ENCODE data around the gene MAML3.

MAML3 gene

DNA sequence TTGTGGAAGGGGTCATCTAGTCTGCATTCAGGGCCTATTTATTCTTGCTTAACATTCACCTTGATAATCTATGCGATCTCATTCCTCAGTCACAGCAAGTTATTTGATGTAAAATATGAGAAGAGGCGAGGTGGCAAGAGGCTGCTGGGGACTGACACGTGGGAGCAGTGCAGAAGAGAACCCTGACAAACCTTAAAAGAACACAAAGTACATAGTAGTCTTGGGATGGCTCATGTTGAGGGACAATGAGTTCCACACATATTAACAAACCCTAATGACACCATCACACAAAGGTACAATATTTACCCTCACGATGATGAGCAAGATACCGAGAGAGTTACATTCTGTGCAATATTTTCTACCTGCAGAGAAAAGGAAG is 57.5 kb downstream of the MAML3 start:
- no peak for DNase-seq

DNA sequence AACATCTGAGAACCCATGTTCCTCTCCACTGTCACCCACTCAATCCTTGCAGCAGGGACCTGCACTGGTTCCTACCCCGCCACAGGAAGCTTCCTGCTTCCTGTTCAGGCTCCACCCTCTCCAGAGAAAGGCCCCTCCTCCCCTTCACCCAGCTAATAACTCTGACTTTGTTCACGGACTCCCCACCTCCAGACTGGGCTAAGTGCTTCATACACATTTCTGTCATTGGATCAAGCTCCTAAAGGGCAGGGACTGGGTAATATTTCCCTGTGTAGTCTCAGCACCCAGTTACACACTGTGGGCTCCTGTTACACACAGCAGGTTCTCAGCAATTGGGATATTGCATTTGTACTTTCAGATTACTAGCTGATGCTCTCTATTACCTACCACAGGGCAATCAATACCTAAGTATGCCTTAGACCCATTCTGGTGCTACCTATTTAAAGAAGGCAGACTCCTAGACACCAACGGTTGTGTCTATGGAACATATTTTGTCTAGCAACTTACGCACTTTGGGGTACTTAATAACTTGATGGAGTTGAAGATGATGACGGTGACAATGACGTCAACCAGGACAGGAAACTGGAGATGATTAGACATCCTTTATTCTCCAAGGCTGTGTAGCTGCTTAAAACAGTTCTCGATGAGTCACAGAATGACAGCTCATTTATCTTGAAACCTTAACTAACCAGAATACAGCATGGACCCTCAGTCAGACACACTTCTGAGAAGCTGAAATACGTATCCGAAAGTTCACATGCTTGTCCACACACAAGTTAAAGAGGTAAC is 58.1 kb downstream of the MAML3 start:
- no peak for DNase-seq

DNA sequence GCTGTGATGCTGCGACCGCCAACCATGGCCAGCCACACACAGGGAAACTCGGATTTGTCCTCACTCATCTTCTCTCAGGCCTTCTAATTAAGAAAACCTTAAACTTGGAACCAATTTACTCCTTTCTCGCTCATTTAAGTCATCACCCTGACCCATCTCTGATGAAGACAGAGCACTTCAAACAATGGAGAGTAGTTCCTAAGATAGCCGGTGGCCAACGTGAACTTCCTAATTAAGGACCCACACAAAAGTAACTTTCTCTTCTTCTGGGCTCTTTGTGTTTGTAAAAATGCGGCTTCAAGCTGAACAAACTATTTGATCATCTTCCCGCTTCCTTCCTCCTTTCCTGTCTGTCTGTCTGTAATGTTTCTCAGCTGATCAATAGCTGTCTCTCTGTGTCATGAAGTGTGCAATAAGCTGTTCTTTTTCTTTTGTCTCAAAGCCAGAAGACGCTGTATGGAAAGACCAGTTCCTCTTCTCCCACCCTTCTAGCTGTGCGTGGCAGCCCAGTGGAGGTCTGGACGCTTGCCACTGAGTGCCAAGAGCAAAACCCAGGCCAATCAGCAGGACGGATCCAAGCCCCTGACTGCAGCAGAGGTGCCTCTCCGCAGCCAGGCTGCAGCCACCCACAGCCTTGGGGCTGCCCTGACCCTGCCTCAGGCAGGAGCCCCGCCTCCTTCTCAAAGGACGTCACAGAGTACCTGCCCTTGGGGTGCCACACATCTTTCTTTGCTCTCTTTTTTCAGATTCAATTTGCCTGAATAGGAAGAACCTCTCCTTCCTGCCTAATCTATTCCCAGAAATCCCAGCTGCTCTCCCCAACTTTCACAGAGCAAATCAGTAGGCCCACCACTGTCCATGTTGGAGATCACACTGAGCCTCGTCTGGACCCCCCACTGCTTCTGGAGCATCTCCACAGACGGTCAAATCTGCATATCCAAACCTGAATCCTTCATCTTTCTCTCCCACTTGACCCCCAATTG is 59.3 kb downstream of the MAML3 start:
- DNase-seq = peak; percentile 47

DNA sequence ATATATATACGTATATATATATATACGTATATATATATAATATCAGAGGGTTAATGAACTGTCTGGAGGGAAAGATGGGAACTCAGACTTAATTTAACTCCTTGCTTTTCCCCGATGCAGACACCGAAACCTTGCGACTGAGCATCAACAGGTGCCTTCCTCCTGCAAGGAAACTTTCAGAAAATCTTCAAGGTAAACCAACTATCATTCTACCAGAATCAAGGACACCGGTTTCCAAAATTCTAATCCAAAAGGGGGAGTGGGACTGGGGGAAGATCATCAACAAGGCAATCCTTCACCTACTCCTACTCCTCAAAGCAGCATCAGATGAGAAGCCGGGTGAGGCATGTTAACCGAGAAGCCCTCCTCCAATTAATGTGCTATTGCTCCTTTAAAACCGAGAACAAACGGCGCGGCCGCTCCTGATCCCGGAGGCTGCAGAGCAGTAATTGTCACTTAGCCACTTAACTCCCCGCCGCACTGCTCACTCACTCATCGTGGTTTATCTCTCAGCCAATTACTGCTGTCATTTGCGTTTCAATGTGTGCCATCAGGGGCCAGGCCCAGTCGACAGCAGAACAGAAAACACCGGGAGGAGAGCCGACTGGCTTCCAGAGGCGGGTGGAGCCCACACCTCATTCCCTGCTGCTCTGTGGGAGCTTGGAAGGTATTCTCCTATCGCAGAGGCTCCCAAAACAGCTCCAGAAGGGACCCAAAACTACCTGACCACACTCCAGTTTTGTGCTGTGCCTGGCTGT is 61.7 kb downstream of the MAML3 start:
- peak; percentile 87 for DNase-seq

DNA sequence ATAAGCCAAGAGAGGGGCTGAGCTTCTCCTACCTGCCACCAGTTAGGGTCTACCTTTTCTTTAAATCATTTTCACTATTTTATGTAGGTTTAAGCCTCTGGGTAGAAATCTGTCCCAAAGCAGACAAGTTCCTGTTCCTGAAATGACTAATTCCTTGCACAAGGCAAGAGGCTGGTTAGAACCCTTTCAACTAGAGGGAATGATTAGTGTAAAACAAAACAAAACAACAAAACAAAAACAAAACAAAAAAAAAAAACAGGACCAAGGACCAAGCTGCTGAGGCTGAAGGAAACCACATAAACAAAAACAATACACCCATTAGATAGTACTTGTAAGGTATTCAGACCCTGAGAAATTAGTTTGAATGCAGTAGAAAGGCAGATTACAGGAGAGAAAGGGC is 62.7 kb downstream of the MAML3 start:
- no peak for DNase-seq

DNA sequence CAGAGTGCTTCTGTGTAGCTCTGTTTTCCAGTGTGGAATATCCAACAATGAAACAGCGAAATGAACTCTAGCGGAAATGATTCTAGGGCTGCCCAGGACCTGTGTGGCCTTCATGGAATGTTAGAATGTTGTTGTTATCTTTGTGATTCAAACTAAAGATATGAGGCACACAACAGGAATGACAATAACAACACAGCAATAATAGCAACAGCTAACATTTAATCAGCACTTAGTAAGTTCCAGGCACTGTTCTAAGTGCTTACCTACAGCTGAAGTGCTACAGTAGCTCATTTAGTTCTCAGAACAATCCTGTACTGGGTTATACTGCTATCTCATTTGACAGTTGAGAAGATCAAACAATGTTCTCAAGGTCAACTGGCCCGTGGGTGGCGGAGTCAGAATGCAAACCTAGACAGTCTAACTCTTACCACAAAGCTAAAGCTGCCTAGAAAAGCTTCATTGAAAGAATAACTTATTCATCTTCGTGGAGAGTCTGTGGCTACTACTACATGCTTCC is 63.7 kb downstream of the MAML3 start:
- no peak for DNase-seq

DNA sequence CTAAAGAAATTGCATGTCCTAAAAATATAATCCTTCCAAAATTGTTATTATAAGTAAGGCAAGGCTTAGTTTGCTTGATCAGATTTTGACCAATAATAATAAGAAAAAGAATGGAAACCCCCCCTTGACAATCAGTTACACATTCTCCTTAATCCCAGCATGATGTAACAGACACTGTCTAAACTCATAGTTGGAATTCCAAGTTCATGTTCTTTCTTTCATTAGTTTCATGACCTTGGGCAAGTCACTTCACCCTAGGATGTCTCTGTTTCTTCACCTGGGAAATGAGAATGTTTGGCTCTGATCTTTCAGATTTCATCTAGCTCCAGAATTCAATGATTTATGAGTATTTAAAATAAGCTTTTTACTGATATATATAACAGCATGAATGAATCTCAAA is 64.8 kb downstream of the MAML3 start:
- no peak for DNase-seq

DNA sequence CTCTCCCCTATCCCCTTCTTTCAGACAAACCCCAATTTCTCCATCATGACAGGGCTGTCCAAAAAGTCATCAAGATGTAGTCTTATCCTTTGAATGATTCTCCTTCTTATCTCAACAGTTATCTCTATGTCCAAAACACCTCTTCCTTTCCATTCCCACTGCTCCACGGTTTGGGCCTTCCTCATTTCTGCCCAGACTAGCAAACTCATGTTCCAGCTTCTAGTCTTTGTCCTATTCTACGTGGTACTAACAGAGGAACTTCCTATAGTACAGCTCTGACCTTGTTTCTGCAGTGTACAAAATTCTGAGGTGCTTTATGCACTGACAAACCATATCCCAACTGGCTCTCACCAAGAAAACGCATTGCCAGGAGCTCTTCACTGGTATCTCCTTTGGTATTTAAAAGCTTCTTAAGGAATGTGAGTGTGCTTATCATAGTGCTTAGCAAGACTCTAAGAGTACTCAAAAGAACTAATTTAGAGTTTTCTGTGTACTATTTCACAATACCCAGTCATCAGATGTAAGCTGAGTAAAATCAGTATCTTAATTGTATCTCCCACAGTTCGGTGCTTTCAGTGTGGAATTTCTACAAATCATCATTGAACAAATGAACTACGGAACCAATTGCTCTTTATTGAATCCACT is 65.5 kb downstream of the MAML3 start:
- DNase-seq = no peak

DNA sequence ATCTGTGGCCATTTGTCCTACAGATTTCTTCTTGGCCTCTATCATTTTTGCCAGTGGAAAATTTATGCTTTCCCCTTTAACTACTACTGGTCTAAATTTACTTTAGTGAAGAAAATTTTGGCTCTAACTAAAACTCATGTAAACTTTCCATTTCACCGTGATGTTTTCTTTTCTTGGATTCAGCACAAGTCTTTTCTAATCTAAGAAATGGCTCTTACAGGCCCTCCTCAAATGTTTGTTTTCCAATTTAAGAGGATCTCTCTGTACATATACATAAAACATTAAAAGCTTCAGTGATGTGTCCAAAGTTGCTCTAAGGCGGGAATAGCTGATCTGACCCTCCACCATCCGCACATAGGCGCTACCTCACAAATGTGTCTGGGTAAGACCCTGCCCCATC is 68.1 kb downstream of the MAML3 start:
- DNase-seq = no peak

DNA sequence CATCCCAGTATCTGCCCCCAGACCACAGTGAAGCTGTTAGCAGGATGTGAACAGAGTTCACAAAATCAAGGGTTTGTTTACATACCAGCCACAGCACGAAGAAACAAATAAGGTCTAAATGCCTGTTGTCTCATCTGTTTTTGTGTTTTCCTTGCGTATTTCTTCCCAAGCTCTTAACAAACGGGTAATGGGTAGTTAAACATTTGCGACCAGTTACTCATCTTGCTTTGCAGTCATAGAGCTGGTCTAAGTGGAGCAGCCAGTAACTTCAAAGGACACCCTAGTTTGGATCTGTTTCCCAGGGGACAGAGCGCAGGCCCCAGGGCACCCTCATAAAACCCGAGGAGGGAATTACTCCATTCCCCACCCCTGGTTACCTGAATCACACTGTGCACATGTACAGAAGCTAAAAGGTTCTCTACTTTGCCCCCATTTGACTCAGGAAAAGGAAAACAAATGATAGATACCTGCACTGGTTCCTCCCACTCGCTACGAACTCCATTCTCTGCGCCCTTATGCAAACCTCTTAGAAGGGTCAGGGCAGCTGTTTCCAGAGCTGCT is 68.8 kb downstream of the MAML3 start:
- no peak for DNase-seq

DNA sequence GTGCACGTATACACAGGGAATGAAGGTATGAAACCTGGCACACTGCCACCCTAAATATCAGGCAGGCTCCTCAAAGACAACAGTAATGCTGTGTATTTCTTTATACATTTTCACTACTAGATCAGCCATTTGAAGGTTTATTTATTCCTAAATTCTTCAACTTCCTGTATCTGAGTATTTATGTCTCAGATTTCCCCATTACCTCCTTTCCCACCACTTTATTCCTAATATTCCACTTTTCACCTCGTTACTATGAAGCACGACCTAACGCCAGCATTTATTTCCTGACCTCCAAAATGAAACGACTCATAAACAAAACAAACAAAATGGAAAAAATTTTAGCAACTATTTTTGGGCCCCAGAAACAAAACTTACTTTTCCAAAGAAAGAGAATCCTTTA is 69.6 kb downstream of the MAML3 start:
- DNase-seq = no peak

DNA sequence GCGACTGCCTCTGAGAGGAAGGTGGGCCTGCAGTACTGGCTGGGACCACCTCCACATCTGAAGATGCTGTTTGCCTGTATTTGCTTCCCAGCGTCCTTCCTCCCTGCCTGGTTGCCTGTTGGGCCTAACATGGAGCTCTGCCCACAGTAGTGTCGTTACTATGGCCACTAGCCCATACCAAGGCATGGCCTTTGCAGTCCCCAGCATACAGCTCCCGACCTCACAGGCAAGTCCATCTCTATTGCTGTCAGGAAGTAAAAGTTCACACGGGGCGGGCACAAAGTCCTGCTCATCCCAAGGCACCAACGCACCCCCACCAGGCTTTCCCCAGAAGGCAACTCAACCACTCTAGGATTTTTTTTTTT is 71.6 kb downstream of the MAML3 start:
- DNase-seq = no peak

DNA sequence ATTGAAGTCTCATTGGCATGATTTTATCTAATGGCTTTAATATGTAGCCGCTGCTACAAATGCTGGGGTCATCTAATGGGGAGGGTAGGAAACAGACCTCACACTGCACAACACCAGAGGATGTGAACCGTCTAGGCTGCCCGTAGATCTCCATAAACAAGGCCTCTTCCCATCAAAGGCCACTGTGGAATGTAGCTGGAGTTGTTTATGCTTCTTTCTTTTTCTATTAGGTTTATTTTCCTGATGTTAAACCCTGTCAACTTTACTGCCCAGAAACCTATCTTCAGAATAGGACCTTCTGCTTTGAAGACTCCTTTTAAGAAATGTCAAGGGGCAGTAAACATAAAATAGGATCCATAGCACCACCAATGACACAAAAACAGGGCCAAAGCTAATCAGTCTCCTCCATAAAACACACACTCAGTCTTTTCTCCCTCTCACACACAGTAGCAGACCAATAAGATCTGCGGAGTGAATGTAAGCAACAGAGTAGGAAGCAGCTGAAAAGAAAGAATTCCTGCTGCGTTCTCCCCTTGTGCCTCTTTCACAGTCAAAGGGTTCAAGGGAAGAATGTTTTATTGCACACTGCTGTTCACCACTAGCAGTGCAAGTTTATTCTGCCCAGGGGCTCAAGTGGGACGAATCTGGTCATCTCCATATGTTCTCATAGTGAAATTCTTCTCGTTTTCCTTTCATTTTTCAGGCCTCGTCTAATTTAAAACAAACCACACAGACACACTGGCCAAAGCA is 72.2 kb downstream of the MAML3 start:
- DNase-seq = no peak

DNA sequence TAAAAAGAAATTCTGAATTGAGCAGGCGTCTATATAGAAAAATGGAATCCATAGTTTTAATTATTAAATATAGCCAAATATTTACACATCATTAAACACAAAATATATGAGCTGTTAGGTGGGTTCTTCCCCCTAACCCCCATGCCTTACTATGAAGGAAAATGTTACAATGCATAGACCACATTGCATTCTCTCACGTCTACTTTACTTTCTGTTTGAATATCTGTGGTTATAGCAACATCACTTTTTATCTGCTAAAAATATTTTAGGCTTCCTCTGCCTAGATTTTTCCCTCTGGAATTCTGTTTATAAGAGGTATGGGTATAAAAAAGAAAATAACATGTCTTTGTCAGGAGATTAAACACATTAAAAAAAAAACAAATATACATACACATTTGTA is 73.1 kb downstream of the MAML3 start:
- no peak for DNase-seq

DNA sequence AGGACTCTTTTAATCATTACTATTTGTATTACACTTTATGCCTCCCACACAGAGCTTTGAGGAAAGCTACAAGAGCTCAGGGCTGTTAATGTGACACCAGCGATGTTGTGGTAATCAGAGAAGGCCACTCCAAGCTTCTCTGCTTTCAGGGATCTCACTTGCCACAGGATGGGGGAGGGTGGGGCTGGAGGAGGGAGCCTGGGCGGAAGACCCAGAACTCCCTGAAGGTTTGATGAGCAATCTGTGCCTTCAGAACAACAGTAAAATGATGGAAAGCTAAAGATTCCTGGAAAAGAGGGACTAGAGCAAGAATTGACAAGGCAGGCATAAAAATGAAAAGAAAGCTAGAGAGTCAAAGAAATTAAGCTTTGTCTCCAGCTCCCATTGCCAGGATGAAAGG is 75.6 kb downstream of the MAML3 start:
- peak; percentile 75 for DNase-seq

DNA sequence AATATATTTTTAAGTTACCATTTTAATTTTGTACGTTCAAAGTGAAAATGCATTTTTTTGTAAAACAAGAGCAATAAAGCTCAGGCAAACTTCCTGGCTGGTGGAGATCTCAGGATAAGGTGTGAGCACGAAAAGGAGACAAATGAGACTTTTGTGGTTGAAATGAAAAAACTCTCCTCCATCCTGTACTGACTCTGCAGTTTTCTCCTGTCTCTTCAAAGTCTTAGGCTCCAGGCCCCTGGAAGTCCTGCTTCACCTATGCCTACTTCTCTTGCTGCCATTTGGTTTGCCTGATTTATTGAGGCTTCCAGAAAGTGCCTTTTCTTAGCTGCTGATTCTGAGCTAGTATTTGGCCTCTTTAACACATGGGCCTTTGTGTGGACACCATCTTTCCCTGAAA is 77.7 kb downstream of the MAML3 start:
- DNase-seq = no peak

DNA sequence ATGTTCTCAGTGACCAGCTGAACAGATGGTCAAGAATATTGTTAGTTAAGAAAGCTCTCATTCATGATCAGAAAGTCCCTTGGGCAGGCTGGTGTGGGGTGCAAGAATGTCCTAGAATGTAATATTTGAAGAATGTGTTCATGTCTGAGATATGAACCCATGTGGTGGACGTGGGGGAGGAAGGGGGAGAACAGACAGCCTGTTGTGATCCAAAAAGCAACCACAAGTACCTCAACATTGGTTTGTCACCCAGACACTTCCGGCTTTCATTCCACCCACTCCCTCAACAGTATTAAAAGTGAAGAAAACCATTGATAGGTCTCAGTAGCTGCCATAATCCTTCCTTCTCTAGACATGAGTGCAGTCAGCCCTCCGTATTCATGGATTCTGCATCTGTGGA is 82.2 kb downstream of the MAML3 start:
- no peak for DNase-seq

DNA sequence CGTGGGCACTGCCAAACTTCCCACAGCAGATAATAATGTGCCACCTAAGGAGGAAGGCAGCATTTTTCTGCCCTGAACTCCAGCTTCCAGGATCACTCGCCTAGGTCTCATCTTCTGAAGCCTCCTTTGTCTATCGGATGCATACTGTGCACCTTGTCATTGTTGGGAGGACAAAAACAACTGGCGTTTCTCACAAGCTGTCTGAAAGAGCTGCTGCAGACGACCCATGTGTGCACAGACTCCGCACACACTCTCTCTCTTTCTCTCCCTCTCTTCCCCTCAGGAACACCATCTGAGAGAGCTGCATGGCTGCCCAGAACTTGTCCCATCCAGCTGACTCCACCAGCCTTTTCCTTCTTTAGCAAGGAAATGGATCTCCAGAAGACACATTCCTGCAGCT is 83.0 kb downstream of the MAML3 start:
- DNase-seq = no peak

DNA sequence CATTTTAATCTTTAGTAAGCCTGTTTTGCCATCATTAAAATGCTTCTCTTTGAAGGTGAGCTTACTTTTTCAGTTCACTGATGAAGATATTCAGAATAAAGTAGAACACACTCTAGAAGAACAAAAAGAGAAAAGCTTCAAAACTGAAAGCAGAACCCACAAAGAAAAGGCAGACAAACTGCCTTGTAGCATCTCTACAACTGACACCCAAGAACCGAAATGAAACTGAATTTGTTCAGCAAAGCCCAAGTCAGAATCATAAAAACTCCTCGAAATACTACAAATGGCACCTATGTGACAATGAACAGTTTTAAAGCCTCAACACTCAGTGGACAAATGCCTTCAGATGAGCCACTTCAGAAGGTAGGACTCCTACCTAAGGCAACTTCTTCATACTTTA is 83.6 kb downstream of the MAML3 start:
- no peak for DNase-seq

DNA sequence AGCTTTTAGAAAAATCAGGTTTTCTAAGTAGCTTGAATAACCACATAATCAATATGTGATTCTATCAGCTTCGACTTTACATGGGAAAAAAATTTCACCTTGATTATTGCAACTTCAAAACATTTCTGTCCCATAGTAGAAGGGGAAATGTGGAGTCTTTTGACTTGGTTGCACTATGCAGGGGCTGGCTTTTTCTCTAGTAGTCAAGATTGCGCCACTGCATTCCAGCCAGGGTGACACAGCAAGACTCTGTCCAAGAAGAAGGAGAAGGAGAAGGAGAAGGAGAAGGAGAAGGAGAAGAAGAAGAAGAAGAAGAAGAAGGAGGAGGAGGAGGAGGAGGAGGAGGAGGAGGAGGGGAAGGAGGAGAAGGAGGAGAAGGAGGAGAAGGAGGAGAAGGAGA is 84.9 kb downstream of the MAML3 start:
- no peak for DNase-seq

DNA sequence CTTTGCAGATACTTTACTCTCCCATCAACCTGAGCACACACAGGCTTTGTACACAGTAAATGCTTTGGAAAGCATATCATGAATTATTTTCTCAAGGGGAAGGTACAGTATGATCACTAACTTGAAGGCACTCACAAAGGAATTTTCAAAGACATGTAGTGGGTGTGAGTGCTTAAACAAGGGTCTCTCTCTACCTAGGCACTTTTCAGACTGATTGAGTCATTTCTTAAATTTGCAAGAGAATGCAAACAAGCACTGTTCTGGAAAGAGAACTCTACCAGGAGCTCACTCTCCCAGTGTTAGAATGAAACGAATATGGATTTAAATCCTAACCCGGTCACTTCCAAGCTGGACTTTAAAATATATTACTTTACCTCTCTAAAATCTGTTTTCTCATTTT is 85.7 kb downstream of the MAML3 start:
- DNase-seq = no peak

Measured in NCI-H2029 treated with DMSO at 0.1 percent for 48 hours (cell line).